ENCODE measurements around the gene RTN4RL1.

The RTN4RL1 gene

GRCh38 chr17:1919201-1919600, 105.9 kb downstream of the RTN4RL1 start:
- no peak for DNase-seq (ENCODE audit: low spot score)

DNA sequence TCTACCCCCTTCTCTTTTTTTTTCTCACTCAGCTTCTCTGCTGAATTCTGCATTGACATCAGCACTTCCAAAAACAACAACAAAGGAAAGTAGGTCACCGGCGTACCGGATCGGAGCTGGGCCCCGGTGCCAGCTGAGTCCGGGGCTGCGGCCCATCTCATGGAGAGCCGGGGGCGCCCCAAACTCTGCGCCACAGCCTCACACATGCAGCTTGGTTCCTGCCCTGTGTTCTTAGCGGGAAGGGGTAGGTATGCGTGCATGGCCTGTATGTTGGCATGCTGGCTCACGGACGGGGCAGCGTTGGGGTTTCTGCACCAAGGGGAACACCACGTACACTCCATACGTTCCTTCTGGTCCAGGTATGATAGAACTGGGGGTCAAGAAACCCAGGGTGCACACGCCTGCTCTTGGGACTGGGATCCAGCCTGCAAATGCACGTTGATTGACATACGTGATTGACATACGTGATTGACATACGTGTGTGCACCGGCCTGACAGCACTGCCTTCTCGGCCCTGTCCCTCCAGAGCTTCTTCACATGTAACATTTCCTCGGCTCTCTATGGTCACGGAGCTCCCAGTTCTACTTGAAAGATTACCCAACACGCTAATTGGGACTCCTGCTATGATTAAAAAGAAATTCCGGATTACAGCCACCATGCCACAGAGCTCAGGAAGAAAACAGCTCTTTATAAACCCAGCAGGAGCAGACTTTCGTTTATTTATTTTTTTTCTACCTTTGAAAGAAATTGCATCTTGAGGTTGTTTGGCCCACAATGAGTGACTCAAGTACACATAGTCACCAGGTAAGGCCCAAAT, 106.6 kb downstream of the RTN4RL1 start:
- no peak for DNase-seq (ENCODE audit: low spot score)

DNA sequence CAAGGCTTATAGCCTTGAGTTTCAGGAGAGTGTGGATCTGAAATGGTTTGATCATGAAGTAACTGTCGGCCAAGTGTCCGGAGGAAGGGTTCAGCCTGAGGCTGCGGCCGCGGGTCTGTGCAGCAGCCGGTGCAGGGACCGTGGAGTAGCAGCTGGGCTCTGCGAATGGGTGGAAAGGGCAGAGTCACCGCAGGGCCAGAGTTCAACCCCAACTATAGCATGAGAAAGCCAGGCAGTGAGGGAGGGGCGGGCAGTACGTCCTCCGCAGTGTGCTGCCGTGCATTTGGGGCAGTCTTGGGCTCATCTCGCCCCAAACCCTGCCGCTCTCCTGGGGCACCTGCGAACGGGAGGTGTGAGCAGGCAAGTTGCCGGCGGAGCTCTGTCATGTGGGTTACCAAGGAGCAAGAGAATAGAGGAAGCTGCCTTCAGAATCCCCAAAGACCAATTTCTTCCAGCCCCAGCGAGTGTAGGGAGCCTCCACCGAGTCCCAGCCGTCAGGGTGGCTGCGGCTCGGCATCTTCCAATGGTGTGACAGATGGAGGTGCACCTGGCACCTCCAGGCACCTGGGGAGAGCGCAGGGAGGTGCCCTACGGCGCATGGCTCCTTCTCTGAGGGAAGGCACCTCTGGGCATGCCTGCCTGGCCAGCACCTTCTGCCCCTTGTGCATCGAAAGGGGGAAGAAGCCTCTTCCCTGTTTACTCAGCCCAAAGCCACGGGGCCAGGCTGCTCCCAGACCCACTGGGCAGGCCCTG, 108.0 kb downstream of the RTN4RL1 start:
- DNase-seq (ENCODE audit: low spot score): no peak

DNA sequence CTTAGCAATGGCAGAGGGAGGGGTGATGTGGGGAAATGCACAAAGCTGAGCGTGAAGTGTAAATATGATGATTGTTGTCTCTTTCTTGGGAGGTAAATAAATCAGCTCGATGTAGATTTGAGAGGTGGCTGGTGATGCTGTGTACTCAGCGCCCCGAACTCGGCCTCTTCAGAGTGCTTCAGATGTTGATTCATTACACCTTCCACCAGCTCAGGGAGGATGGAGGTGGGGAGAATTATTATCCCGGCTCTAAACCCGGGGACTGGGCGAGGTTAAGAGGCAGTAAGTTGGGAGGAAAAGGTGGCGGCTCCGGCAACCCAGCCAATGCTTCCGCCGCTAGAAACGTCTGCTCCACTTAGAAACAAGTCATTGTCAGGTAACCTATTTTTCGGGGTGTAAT, 108.8 kb downstream of the RTN4RL1 start:
- no peak for DNase-seq (ENCODE audit: low spot score)

DNA sequence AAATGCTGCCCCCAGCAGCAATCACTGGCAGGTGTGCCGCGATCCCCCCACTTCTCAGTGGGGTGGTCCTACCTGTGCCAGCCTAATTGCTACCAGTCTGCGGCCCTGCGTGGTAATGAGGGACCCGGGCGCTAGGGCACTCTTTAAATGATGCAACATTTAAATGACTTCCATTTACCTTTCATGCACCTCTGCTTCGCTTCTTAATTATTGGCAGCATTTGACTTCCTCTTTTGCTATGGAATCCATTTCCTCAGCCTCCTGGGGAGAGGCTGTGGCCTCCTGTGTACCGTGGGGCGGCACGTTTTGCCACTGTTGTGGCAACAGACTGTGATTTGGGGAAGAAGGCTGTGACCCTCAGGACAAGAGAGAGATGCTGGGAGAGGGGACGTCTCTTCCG, 109.2 kb downstream of the RTN4RL1 start:
- DNase-seq (ENCODE audit: low spot score): no peak

DNA sequence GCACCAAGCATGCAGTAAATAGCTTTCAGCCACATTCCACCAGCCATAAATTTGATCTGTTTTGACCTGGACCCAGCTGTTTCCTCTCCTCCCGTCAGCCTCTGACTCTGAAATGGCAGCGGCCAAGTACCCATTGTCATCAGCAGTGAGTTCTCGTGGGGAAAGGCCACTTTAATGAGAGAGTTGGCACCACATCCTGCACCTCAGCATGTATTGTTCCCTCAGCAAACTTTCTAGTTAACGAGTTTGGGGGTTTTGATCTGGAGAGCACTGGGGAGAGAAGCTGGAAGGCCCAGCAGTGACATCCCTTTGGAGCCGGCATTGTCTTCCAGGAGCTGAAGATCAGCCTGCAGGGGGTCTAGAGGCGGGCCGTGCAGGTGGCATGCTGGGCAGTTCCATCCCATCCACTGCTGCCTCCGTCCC, 110.5 kb downstream of the RTN4RL1 start:
- DNase-seq (ENCODE audit: low spot score): no peak

- no peak for DNase-seq (ENCODE audit: low spot score)
These were observed 111.4 kb downstream of the RTN4RL1 start for GRCh38 chr17:1913702-1914101.

GRCh38 chr17:1912146-1912545, 113.0 kb downstream of the RTN4RL1 start:
- no peak for DNase-seq (ENCODE audit: low spot score)

DNA sequence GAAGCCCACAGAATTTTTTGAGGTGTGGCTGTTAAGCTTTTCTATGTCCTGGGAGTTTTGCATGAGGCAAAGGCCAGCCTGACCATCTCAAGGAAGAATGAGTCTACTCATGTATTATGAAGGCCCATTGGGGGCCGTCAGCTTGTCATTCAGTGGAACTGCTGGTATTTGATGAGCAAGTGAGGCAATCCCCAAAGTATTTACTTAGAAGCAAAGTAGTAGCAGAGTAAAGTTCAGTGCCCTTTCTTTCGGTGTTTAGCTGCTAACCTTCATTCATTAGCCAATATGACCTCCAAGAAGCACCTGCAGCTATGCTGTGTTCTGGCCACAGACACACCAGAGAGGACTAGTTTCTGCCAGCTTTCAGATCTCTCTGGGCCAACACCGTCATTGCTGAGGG, 115.1 kb downstream of the RTN4RL1 start:
- DNase-seq (ENCODE audit: low spot score): no peak

GRCh38 chr17:1908699-1909309, 116.3 kb downstream of the RTN4RL1 start:
- peak; percentile 62 for DNase-seq (ENCODE audit: low spot score)

DNA sequence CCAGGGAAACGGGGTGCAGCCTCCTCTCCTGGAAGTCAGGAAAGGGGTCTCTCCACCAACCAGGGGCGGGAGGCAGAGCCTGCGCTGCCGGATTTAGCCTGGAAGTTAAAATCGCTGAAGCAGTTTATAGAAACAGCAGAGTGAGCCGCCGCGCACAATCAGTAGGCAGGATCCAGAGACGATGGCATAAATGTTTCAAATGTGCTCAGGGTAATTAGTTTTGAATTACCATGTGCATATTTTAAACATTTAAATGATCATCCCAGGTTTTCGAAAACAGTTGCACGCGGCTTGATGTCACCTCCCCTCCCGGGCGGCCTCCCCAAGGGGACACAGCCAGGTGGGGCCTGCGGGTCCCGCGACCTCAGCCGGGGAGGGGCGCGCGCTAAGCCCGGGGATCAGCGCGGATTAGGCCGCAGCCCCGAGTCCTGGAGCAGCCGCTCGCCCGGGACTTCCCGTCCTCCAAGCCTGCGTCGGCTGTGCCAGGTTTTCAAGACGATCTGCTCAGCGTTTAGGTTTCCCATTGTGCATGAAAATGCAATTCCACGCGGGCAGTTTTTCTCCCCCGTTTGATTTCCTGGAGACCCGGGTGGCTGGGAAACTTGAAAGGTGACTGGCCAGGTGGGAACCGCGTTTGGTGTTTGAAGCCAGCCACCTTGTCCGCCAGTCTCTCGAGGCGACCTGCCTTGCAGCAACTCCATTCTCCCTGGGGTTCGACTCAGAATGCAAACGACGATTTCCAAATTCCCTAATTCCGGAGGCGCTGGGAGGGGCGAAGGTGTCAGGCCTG, 117.0 kb downstream of the RTN4RL1 start:
- no peak for DNase-seq (ENCODE audit: low spot score)

GRCh38 chr17:1907216-1907631, 117.9 kb downstream of the RTN4RL1 start:
- no peak for DNase-seq (ENCODE audit: low spot score)

DNA sequence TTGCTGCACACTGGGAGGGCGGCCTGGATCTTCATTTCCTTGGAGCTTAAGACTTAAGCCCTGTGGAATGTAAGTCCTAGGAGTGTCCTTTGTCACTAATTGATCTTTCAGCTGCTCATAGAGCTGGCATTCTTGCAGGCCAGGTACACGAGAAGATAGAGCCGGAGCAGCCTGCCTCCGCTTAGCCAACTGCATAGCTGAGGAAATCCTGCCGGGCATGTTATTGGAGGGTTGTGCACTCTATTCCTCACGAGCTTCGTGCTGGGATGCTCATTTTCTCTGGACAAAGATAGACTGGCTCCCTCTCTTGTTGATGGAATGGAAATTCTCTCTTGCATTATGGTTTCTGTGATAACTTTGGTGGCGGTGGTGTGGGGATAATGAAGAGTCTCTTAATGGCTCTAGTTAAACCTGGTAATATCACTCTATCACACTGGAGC, 118.5 kb downstream of the RTN4RL1 start:
- no peak for DNase-seq (ENCODE audit: low spot score)

- no peak for DNase-seq (ENCODE audit: low spot score)
These were observed 119.8 kb downstream of the RTN4RL1 start for GRCh38 chr17:1905190-1905913.

DNA sequence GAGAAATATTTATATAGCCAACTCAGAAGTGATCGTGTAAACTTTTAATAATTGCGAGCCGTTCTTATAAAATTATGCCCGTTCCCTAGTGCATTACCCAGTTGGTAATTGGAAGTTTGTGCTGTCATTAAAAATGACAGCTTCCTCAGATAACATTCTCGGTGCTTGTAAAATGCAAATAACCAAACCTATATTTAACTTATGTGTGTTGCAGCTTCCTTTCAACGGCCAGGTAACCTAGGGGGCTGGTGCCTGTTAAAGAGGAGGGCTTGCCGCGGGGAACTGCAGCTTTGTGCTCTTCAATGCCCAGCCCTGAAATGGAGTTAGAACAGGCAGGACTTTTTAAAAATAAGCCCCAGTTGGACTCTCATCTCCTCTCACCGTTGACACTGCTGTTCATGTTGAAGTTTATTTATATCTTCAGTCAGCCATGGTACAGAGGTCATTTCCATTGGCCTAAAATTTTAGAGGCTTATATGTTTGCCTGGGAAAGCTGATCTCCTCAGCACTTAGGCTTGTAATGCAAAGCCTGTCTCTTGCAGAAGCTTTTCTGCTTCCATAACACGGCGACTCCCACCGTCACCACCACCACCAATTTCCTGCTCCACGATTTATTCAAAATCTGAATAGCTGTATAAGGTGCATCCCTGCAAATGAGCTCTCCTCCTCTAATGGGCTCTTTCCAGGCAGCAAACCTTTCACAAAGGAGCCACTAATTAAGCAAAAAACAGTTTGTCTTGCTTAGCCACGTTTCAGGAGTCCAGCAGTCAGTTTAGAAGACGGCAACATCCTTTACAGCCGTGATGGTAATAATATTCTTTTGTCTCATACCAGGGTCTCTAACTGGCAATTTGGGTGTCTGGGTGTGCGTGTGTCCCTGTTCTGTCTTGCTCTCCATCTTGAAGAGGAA, 120.6 kb downstream of the RTN4RL1 start:
- no peak for DNase-seq (ENCODE audit: low spot score)

DNA sequence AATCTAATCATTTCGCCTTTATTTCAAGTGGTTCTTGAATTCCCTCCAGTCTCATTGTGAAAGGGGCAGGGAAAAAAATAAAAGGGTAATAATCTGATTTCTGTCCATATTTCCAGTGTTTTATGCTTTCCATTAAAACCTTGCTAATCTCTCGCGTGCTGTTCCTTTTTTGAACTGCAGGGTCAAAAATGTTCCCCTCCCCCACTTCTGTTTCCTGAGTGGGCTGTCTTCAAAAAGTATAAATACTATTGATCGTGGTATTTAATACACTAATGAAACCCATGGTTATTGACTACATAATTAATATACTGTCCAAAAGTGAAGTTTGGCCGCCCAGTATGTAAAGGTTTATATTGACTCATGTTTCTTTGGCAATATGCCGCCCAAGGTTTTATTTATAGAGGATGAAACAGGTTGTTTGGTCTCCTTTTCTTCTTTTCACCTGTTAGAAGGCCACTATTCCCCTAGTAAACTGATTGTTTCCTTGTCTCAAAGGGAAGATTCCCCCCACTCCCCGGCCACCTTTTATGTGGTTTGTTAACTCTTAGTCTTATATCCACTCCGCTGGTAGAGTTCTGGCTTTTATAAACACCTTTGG, 125.6 kb downstream of the RTN4RL1 start:
- DNase-seq (ENCODE audit: low spot score): no peak

- no peak for DNase-seq (ENCODE audit: low spot score)
These were observed 126.3 kb downstream of the RTN4RL1 start for GRCh38 chr17:1898872-1899271.

DNA sequence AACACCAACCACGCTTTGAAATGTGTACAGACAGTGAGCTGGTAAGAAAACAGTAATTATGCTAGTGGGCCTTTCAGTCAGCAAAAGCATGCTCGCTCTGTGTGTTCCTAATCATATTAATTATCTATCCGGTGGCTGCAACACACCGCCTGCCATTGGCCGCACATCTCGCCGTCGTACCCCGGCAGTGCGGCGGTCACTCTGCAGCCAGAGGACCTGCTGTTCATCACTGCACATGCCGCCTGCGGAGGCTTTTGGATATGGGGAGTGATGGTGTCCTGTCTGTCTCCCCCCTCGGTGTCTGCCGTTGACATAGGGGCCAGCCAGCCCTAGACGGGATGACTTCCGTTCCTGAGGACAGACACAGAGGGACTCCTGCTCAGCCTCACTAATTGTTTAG, 126.8 kb downstream of the RTN4RL1 start:
- DNase-seq (ENCODE audit: low spot score): no peak

GRCh38 chr17:1897105-1897656, 128.0 kb downstream of the RTN4RL1 start:
- DNase-seq (ENCODE audit: low spot score): no peak
